ENCODE measurements around the gene TTC9.

DNA sequence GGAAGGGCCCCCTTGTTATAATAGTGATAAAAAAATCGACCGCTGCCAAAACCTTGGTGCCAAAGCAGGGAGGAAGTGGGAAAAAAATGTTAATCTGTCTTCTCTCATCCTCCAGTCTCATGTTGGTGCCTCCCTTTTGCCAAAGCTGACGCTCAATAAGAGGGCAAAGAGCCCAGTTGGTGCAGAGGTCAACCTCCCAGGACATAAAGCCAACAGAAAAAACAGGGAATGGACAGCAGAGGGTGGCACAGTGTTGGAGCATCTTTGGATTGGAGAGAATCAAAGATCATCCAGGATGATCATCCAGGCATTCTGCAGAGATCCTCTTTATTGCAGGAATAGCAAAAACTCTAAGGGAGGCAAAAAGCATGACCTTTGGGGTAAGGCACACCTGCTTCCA, 9.8 kb upstream of the TTC9 start:
- TF ChIP-seq POLR2A (IDR thresholded peaks at IDR 0.05; ENCODE audit: low read length) = no peak
- TF ChIP-seq GATA1 (IDR thresholded peaks at IDR 0.05; ENCODE audit: low read depth, low read length) = no peak

All from erythroblast (primary cell).